Effector memory CD4-positive, alpha-beta T cell (primary cell): Measurements from ENCODE around the gene STK11IP.

Experiments
- DNase-seq, 3 donors: peaks; one replicate each; pipeline ENCODE4 v3.0.0-alpha.2; 2020
- H3K27ac ChIP-seq: 2 replicates; pipeline ENCODE4 v1.7.0; 2013; ENCODE audit warnings: mild to moderate bottlenecking, low read length, moderate library complexity; ENCODE audit not compliant: insufficient read depth, poor library complexity, severe bottlenecking
- H3K27me3 ChIP-seq: replicated peaks from 2 replicates; pipeline ENCODE4 v1.7.0; 2013; ENCODE audit warnings: mild to moderate bottlenecking, low read length; ENCODE audit not compliant: insufficient read depth, control insufficient read depth, poor library complexity, severe bottlenecking
- H3K36me3 ChIP-seq: 2 replicates; pipeline ENCODE4 v1.7.0; 2013; ENCODE audit warnings: mild to moderate bottlenecking, low read length, moderate library complexity; ENCODE audit not compliant: control insufficient read depth, insufficient read depth
- H3K4me1 ChIP-seq: 2 replicates; pipeline ENCODE4 v1.7.0; 2013; ENCODE audit warnings: low read length, mild to moderate bottlenecking; ENCODE audit not compliant: control insufficient read depth, insufficient read depth, poor library complexity, severe bottlenecking
- H3K4me3 ChIP-seq: 2 replicates; pipeline ENCODE4 v1.7.0; 2013; ENCODE audit warnings: low read length, low read depth, mild to moderate bottlenecking; ENCODE audit not compliant: insufficient read depth, poor library complexity, severe bottlenecking
- H3K9me3 ChIP-seq: 2 replicates; pipeline ENCODE4 v1.7.0; 2013; ENCODE audit warnings: mild to moderate bottlenecking, low read length, moderate library complexity; ENCODE audit not compliant: control insufficient read depth

STK11IP gene

DNA sequence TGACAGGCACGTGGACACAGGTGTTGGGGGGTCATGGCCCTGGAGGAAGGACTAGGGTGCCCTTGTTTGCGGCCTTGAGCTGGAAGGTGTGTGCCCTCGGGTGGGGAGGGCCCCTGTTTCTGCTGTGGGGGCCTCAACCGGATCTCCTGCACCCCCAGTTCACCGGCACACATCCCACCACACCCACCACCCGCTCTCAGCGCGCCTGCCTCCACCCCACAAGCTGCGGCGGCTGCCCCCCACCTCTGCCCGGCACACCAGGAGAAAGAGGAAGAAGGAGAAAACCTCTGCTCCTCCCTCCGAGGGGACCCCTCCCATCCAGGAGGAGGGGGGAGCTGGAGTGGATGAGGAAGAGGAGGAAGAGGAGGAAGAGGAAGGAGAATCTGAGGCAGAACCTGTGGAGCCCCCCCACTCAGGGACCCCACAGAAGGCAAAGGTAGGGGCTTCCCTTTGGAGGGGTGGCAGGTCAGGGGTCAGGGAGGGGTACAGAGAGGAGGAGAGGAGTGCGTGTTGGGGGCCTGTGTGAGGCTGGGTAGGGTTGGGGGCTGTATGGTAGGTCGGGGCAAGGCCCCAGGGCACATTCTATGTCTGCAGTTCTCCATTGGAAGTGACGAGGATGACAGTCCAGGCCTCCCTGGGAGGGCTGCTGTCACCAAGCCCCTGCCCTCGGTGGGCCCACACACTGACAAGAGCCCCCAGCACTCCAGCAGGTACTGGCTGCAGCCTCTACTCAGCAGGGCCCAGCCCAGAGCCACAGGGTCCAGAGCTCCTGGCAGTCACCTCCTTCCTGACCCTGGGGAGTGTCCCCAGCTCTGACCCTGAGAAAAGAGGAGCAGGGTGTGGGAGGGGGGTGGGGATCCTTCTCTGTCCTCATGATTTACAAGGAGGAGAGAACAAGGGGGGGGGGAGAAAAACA lies 31.6 kb downstream of the STK11IP start:
- H3K27ac ChIP-seq = no peak overlapping the region
- H3K4me1 ChIP-seq = peaks cover 6% of the 10 kb centered on the region
- H3K36me3 ChIP-seq = no peaks in the 10 kb centered on the region
- H3K9me3 ChIP-seq = no peaks in the 10 kb centered on the region
- no peak for DNase-seq
- H3K4me3 ChIP-seq = no peak overlapping the region
- H3K27me3 ChIP-seq = peaks cover 23% of the 10 kb centered on the region

DNA sequence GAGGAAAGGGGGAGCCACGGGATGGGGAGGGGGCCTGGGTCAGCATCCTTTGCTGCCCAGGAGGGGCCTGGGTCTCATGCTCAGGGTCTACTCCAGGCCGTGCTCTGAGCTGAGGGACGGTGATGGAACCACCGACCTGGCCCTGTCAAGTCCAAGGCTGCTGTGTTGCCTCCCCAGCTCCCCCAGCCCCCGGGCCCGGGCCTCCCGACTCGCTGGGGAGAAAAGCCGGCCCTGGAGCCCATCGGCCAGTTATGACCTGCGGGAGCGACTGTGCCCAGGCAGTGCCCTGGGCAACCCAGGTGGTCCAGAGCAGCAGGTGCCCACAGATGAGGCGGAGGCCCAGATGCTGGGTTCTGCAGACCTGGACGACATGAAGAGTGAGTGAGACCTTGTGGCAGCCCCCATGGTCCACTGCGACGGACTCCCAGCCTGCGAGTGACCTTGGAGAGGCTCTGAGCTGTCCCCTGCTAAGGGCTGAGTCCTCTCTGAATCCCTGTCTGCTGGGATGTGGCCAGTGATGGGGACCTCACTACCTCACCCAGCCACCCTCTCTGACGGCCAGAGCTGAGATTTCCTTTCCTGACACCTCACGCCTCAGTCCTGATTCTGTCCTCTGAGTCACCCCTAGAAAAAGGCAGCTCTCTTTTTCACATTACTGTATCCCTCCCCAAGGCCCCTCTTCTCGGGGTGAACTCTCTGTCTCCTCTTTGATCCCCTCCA lies 32.5 kb downstream of the STK11IP start:
- Histone ChIP-seq H3K4me1 (peaks cover 6% of the 10 kb centered on the region), H3K27ac (no peak overlapping the region), H3K27me3 (peaks cover 23% of the 10 kb centered on the region), H3K36me3 (no peaks in the 10 kb centered on the region), H3K4me3 (no peak overlapping the region), H3K9me3 (no peaks in the 10 kb centered on the region)
- DNase-seq = no peak

DNA sequence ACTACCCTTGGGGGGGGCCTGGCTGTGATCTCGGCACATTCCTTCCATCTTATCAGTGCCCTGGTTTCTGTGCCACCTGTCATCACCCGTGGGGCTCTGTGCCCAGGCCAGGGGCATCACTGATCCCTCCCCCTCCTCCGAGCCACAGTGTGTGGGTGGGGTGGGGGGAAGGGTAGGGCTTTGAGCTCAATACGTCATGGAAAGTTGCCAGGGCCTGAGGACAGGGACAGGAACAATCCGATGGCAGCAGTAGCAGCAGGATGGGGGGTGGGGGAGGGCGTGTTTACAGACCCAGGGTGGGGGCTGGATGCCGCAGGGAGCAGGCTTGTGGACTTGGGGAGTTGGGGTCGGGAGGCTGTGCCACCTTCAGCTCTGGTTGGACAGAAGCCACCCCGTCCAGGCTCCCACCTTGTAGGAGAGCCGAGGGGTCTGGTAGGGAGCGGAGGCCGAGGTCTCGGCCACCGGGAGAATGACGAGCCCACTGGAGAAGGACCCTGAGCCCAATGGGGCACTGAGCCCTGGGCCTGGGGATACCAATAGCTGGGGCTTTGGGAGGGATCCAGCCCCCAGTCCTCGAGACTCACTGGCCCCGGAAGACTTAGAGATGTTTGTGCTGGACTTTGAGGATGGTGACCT lies 33.2 kb downstream of the STK11IP start:
- Histone ChIP-seq H3K4me1 (peaks cover 6% of the 10 kb centered on the region), H3K27ac (no peak overlapping the region), H3K9me3 (no peaks in the 10 kb centered on the region), H3K4me3 (no peak overlapping the region), H3K27me3 (peaks cover 23% of the 10 kb centered on the region), H3K36me3 (no peaks in the 10 kb centered on the region)
- no peak for DNase-seq

DNA sequence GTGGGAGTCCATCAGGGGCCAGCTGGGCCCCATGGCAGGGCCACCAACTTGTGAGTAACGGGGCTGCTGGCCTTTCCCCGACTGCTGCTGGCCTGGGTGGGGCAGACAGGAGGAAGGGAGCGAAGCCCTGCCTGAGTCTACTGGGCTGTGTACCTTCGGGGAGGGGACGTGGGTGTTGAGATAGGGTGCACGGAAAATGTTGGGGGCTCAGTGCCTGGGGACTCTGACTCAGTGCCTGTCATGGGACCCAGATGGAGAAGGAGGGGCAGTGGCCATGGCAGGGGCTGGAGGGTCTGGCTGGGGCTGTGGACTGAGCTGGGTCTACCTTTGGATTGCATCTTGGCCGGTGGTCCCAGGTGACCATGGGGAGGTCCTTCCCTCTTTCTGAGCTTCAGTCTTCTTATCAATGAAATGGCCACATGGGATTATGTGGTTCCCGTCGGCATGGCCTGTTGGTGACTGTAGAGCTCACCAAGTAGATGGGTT lies 33.8 kb downstream of the STK11IP start:
- no peaks in the 10 kb centered on the region for H3K36me3 ChIP-seq
- DNase-seq = no peak
- H3K27me3 ChIP-seq = peaks cover 22% of the 10 kb centered on the region

GRCh38 chr2:219631904-219632759 lies 34.5 kb downstream of the STK11IP start:
- peaks cover 15% of the 10 kb centered on the region for H3K27me3 ChIP-seq
- no peak overlapping the region for H3K27ac ChIP-seq
- H3K4me1 ChIP-seq = peaks cover 6% of the 10 kb centered on the region
- H3K4me3 ChIP-seq = no peak overlapping the region
- no peaks in the 10 kb centered on the region for H3K9me3 ChIP-seq
- DNase-seq = no peak
- no peaks in the 10 kb centered on the region for H3K36me3 ChIP-seq

More for the DNA sequence above, 33.8 kb downstream of the STK11IP start:
- no peak overlapping the region for H3K27ac ChIP-seq
- H3K4me1 ChIP-seq = peaks cover 6% of the 10 kb centered on the region
- H3K9me3 ChIP-seq = no peaks in the 10 kb centered on the region
- no peak overlapping the region for H3K4me3 ChIP-seq

DNA sequence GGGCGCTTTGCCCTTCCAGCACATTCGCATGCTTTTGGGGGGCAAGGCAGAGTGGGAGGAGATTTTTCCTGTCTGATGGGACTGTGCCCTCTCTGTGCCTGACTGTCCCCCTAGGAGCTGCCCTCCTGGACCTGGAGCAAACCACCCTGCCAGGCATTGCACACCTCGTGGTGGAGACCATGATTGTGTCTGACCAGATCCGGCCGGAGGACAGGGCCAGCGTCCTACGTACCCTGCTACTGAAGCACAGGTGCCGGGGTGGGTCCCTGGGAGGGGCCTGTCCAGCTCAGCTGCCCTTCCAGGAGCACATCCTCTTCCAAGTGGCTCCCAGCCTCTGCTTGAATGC lies 35.1 kb downstream of the STK11IP start:
- no peaks in the 10 kb centered on the region for H3K9me3 ChIP-seq
- no peak for DNase-seq
- H3K4me1 ChIP-seq = peaks cover 6% of the 10 kb centered on the region
- no peak overlapping the region for H3K27ac ChIP-seq
- H3K27me3 ChIP-seq = peaks cover 14% of the 10 kb centered on the region
- H3K4me3 ChIP-seq = no peak overlapping the region
- no peaks in the 10 kb centered on the region for H3K36me3 ChIP-seq

GRCh38 chr2:219633276-219634065 lies 35.8 kb downstream of the STK11IP start:
- H3K27me3 ChIP-seq = peaks cover 7% of the 10 kb centered on the region
- H3K27ac ChIP-seq = no peak overlapping the region
- H3K9me3 ChIP-seq = no peaks in the 10 kb centered on the region
- DNase-seq = no peak
- no peak overlapping the region for H3K4me3 ChIP-seq
- H3K36me3 ChIP-seq = no peaks in the 10 kb centered on the region
- no peaks in the 10 kb centered on the region for H3K4me1 ChIP-seq

GRCh38 chr2:219634171-219634940 lies 36.7 kb downstream of the STK11IP start:
- H3K4me1 ChIP-seq = no peaks in the 10 kb centered on the region

More at GRCh38 chr2:219634171-219634940, 36.7 kb downstream of the STK11IP start:
- DNase-seq = no peak
- no peak overlapping the region for H3K27ac ChIP-seq
- H3K27me3 ChIP-seq = no peaks in the 10 kb centered on the region
- no peaks in the 10 kb centered on the region for H3K36me3 ChIP-seq
- H3K9me3 ChIP-seq = no peaks in the 10 kb centered on the region
- no peak overlapping the region for H3K4me3 ChIP-seq
